Astrocyte of the spinal cord (primary cell): ENCODE measurements around the gene SMTNL2.
"Not testable (repeated sequence)": the region's sequence is repeated elsewhere in the genome, so short reads cannot be mapped to it uniquely, and the experiment has no call there.

Source experiments
- DNase-seq: peaks from one replicate; pipeline ENCODE4 v3.0.0; 2011; ENCODE audit warnings: low read depth, low spot score
- H3K4me3 ChIP-seq: 2 replicates; pipeline ENCODE4 v1.5.1; 2011; ENCODE audit warnings: low read depth, mild to moderate bottlenecking, low read length, moderate library complexity
- CTCF ChIP-seq: IDR thresholded peaks from 2 replicates; pipeline ENCODE4 v1.5.1; 2012; ENCODE audit warnings: low read depth, mild to moderate bottlenecking, low read length, inconsistent platforms
- in situ Hi-C: cut with HindIII; loops from 2 replicates; pipeline ENCODE4 v1.10.0; 2017; ENCODE audit warnings: low sequenced_read_pairs

Gene SMTNL2

GRCh38 chr17:4631836-4632580, 47.7 kb downstream of the SMTNL2 start:
- in situ Hi-C loops: no loop called here
- no peak for TF ChIP-seq CTCF
- no peak overlapping the region for H3K4me3 ChIP-seq
- DNase-seq: peak; percentile 38

DNA sequence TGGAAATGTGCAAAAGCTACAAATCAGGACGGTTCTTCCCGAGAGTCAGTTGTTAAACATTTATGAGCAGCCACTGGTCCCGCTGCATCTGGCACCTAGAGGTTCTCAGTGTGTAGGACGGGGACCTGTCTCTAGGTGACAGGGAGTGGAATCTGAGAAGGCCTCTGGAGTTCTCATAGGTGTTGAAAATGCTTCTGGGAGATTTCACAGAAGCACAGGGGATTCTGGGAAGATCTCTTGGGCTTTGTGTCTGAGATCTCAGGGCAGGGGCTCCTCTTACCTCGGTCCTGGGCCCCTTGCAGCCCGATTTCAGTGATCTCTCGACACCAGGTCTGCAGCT, 48.2 kb downstream of the SMTNL2 start:
- no peak overlapping the region for H3K4me3 ChIP-seq
- no peak for TF ChIP-seq CTCF
- DNase-seq: no peak
- in situ Hi-C loops: no loop called here

- in situ Hi-C loops: no loop called here
- H3K4me3 ChIP-seq: no peak overlapping the region
- TF ChIP-seq CTCF: no peak
- no peak for DNase-seq
These were observed 49.3 kb downstream of the SMTNL2 start for GRCh38 chr17:4633643-4634042.

- DNase-seq: no peak
- no peak overlapping the region for H3K4me3 ChIP-seq
- TF ChIP-seq CTCF: no peak
- in situ Hi-C loops: no loop called here
These were observed 50.6 kb downstream of the SMTNL2 start for GRCh38 chr17:4634976-4635375.

GRCh38 chr17:4635823-4636375, 51.6 kb downstream of the SMTNL2 start:
- H3K4me3 ChIP-seq: no peak overlapping the region
- in situ Hi-C loops: no loop called here
- no peak for DNase-seq
- TF ChIP-seq CTCF: no peak

DNA sequence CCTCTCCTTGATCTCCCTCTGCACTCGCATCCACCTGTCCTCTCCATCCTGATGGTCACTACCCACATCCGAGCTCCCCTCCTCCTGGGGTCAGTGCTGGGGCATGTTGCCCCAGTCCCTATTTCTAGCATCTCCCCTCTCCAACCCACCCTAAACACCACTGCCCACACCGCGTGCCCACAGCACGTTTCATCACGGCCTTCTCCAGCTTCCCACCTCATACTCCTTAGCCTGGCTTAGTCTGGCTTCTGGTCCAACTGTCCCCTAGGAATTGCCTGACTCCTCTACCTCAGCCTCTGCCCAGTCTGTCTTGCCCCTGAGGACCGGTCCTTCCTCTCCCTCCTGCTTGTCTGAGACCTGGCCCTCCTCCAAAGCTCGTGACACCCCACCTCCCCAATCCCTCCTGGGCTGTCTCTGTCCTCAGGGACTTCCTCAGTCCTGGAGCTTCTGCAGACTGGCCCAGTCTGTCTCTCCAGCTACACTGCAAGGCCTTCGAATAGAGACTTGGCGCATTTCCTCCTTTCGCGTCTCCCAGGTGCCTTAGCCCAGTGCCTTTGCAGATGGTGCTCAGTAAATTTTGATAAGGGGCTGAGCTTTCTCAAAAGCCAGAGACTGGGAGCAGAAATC, 52.3 kb downstream of the SMTNL2 start:
- TF ChIP-seq CTCF: no peak
- in situ Hi-C loops: no loop called here
- no peak overlapping the region for H3K4me3 ChIP-seq
- no peak for DNase-seq

GRCh38 chr17:4638766-4639165, 54.4 kb downstream of the SMTNL2 start:
- DNase-seq, in situ Hi-C loops, H3K4me3 ChIP-seq: not testable (repeated sequence)

- H3K4me3 ChIP-seq, in situ Hi-C loops, DNase-seq: not testable (repeated sequence)
These were observed 55.2 kb downstream of the SMTNL2 start for GRCh38 chr17:4639301-4640059.

GRCh38 chr17:4640569-4641188, 56.4 kb downstream of the SMTNL2 start:
- DNase-seq, H3K4me3 ChIP-seq, in situ Hi-C loops: not testable (repeated sequence)
